K562 (cell line): ENCODE measurements around the gene PCAT6. TPM values are rescaled to one million over a fixed set of nuclear protein-coding genes. Genes with fewer than 3 reads are reported as not detected.
A peak's percentile ranks its signal among the peaks of the same experiment; 100 is the strongest.

Source experiments
- CHAMP1 ChIP-seq: fragments of 450-650 bp; IDR thresholded peaks from 2 replicates; pipeline ENCODE4 v1.6.1; 2016; ENCODE audit warnings: mild to moderate bottlenecking
- ZBTB40 ChIP-seq, 2 experiments: fragments of 450-650 bp in 1 of 2; sonication (generic) in 1 of 2; formaldehyde crosslinking in 1 of 2; IDR thresholded peaks; 2 replicates each; pipeline versions ENCODE4 v1.7.1 to v1.9.0; 2016 to 2022; ENCODE audit warnings: inconsistent platforms in 1 of 2, mild to moderate bottlenecking in 1 of 2, missing genetic modification reagents in 1 of 2
- ZNF253 ChIP-seq: fragments of 250-450 bp; sonication (Bioruptor Pico); conservative IDR thresholded peaks from 2 replicates; pipeline ENCODE4 v1.6.1; 2021; ENCODE audit warnings: mild to moderate bottlenecking
- polyA plus RNA-seq, 8 experiments: library from polyadenylated mRNA; depleted of rRNA in 4 of 8; stranded (reverse) in 5 of 8; unstranded in 3 of 8; fragments of >200 nt; fragmentation: Nextera tagmentation in 2 of 8; fragmentation: Illumina TruSeq in 1 of 8; extraction: Ambion mirVana in 2 of 8; extraction: Trizol in 1 of 8; gene quantifications; 2 replicates each; pipeline versions ENCODE4 v1.2.1 to v1.2.3, GENCODE V29; 2011 to 2014; ENCODE audit warnings: inconsistent platforms in 1 of 8, missing spikeins in 1 of 8
- total RNA-seq, 7 experiments: library from RNA; depleted of rRNA in 6 of 7; stranded (reverse); fragments of >200 nt in 6 of 7; fragmentation: Illumina TruSeq in 2 of 7; extraction: Trizol in 2 of 7; gene quantifications; 2 replicates each; pipeline versions ENCODE4 v1.2.1 to v1.2.3, GENCODE V29; 2011 to 2021; ENCODE audit warnings: low replicate concordance in 1 of 7

PCAT6 gene
- total and polyA plus RNA-seq, 9 of the 15 experiments (the other 6 are each of a cell fraction or from before 2014, with no cell fraction given) = 0.25 to 2.4 (median 0.54) TPM; not detected in 1

DNA sequence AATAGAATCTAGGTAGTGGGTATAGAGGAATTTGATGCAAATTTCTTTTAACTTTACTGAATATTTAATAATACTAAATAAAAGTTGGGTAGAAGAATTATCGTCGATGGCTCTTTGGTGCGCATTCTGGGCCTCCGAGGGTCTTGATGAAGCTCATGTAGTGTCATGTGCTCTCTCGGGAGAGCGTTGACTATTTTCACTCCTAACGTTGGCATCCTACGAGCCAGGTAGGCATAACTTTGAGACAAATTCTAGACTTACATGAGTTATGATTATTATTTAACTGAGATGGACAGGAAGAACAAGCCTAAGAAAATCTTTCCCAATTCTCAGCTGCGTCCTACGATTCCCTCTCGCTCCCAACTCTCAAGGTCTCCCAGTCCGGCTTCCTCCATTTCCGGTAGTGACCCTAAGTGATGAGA lies 550 bp upstream of the PCAT6 start (continued):
- TF ChIP-seq ZBTB40 (IDR thresholded peaks at IDR 0.05) = peak; percentile 56; the same call in 1 of the 2 replicates
- TF ChIP-seq ZBTB40 (CRISPR knock-in tag; IDR thresholded peaks at IDR 0.05) = no peak
- TF ChIP-seq CHAMP1 = no peak
- no peak for TF ChIP-seq ZNF253
